ENCODE measurements around the gene ST6GALNAC3.
A peak's percentile ranks its signal among the peaks of the same experiment; 100 is the strongest.
"Not testable (repeated sequence)": the region's sequence is repeated elsewhere in the genome, so short reads cannot be mapped to it uniquely, and the experiment has no call there.

Gene ST6GALNAC3

DNA sequence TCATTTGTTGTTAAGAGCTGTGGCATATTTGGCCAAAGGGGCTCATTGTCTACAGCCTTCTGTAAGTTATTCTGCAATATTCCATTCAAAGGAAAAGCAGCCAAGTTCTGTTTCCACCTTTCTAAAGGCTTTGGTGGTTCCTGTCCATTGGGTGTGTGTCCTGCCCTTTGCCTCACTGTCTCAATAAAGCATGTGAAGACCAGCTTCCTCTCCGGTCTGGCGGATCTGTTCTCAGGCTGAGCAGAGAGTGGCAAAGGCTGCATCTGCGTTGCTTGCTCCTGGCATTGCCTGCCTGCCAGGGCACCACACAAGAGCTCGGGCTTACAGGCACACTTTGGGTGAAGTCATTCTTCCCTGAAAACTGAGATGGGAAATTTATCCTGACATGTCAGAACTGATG lies 34.9 kb downstream of the ST6GALNAC3 start:
- DNase-seq = no peak

DNA sequence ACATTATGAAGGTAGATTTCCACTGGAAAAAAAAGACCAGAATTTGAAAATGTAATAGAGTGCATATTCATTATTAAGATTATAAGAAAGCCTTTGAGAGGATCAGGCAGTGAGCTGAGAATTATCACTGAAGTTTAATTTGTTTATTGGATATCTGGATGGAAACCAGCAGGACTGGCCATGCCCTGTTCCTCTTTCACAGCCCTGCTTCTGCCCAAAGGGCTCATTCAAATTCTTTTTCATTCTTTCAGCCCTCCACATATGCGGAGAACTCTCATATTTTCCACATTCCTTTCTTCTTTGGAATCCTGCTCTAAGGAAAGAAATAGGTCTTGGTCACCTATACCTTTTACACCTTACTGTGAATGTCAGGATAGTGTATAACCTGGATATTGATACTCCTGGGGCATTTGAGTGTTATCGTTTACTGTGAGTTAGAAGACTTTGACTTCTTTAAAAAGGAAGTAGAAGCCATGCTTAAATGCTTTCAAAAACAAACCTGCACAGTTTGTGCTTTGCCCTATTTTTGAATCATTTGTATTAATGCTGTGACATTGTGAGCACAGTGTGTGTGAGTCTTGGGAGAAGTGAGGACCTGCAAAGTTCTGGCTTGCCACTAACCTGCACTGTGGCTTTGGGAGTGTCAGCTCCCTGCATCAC lies 35.5 kb downstream of the ST6GALNAC3 start:
- no peak for DNase-seq

DNA sequence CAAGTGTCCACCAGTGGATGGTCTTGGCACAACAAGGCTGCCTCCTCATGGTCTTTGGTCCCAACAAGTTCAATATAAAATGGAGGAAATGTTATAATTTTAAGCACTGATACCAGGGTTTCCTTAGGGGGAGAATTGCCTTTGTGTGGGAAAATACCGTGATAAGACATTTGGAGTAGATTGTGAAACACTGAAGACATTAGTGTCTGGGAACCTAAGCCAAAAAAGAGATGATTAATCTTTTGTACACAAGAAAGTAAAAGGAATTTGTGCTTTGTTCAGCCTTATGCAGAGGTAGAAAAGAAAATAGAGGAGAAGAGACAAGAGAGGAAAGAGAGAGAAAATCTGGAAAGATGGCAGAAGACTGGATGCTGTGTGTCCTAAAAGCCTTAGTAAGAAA lies 36.1 kb downstream of the ST6GALNAC3 start:
- DNase-seq = no peak

DNA sequence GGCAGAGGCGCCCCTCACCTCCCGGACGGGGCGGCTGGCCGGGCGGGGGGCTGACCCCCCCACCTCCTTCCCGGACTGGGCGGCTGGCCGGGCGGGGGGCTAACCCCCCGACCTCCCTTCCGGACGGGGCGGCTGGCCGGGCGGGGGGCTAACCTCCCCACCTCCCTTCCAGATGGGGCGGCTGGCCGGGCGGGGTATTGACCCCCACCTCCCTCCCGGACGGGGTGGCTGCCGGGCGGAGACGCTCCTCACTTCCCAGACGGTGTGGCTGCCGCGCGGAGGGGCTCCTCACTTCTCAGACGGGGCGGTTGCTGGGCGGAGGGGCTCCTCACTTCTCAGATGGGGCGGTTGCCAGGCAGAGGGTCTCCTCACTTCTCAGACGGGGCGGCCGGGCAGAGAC lies 37.8 kb downstream of the ST6GALNAC3 start:
- not testable (repeated sequence) for DNase-seq

DNA sequence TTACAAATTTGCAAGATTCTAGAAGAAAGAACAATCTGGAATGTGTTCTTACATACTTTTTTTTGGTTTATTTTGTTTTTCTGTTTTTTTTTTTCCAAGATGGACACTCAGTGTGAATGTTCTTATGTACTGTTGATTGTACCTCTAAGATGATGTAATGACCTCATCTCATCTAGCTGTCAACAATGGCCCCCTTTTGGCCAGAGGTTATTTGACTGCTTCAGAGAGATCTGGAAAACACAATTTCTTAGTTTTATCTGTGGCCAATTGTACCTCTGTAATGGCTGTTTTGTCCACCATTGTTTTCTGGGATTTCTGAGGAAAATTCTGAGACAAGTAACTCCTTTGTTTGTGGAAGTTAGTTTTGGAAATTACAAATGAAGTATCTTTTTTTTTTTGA lies 38.9 kb downstream of the ST6GALNAC3 start:
- no peak for DNase-seq

DNA sequence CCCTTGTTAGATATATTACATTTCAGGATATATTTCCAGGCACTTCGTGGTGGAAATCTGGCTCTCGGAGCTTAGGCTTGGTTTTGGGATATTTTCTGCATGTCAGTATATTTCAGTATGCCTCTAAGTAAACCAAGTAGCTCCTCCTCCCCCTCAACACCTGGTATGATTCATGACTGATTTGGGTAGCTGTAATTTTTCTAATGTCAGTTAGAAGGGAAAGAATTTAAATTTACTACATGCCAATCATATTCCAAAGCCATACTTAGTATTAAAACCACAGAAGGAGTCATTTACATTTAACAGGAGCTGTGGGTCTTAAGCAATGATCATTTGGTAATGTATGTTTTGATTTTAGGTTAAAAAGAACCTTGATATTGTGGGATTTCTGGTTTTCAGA lies 40.6 kb downstream of the ST6GALNAC3 start:
- DNase-seq = no peak

DNA sequence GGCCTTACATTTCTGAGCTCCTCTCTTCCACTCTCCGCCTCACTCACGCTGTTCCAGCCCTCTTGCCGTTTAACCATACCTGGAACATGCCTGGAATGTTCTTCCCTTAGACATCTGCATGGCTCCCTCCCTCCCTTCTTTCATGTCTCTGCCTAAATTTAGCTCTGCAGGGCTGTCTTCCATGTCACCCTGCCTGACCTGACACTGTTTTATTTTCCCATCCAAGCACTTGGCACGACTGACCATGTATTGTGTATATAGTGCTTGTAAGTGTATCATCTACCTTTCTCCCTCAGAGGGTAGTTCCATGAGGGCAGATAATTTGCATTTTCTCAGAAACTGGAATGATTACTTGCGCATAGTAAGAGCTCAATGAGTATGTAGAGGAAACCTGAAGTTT lies 47.3 kb downstream of the ST6GALNAC3 start:
- DNase-seq = no peak

DNA sequence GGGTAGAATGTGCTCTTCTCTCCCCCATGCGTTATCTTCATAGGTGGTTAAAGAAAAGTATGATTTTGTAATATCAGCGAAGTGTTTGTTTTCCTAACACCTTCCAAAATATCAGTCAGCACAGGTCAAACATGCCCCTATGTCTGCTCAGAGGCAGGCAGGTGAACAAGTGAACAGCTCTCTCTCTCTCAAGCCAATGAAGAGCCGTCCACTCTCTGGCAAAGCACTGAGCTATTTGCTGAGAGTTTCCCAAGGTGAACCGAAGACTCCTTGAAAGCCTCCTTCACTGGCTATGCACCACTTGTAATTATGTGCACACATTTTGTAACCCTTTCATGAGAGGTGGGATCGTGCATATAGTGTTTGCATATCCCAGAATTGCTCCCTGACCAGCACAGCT lies 47.7 kb downstream of the ST6GALNAC3 start:
- DNase-seq = no peak

DNA sequence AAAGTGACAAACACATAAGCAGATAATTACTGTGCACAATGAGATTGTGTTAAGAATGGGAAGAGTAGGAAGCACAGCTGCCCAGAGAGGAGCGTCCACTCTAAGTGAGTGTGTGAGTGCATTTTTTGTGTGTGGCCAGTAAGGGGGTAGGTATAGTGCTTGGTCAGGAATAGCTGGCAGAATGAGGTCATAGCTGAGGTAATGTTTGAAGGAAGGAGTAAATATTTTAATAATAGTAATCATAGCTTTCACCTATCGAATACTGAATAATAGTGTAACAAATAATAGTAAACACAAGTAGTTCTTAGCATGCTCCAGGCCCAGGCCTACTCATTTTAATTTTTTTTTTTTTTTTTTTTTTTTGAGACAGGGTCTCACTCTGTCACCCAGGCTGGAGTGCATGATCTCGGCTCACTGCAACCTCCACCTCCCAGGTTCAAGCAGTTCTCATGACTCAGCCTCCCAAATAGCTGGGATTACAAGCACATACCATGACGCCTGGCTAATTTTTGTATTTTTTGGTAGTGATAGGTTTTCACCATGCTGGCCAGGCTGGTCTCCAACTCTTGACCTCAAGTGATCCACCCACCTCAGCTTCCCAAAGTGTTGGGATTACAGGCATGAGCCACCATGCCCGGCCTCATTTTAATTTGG lies 49.0 kb downstream of the ST6GALNAC3 start:
- DNase-seq = not testable (repeated sequence)

DNA sequence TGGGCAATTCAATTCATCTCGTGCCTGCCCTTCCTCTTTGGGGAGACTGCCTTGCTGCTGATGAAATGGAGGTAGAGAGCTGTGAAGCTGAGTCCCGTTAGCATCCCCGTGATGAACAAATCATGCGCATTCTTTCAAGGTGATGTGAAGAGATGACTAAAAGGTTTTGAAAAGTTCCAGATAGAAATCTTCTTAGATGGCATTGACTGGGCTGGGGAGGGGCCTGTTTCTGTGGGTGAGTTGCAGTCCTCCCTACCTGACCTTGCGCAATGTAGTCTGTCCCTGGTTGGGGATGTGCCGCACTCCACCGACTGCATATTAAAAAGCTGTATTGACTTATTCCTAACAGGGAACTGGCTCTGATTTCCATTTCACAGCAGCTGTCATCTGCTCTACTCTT lies 49.6 kb downstream of the ST6GALNAC3 start:
- no peak for DNase-seq

DNA sequence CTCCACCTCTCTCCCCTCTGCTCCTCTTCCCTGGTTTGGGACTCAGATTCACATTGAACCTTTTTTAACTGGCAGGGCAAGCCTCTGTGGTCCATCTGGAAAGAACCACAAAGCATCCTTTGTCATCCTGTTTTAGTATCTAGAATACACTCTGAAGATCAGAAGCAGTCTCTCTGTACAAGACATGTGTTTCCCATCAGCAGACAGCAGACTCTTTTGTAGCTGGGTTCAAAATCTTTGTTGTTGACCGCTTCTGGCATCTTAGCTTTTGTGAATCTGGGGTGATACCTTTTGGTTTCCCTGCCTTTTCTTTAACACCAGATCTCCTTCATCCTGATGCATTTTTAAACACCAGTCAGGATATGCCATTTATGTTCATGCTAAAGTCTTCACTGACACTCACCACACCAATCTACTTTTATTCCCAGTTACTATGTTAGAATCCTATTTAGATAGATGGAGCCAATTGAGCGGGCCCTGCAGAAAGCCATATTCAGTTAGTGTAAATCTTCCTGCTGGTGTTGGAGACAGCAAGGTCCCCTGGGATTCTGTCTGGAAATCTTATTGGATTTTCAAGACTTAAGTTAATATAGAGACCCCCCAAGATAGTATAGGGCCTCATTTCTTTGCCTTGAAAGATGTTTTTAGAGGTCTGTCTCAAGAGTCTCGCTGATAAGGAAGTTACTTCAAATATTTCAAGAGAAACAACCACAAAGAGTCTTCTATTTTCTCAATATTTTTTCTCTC lies 51.1 kb downstream of the ST6GALNAC3 start:
- no peak for DNase-seq

DNA sequence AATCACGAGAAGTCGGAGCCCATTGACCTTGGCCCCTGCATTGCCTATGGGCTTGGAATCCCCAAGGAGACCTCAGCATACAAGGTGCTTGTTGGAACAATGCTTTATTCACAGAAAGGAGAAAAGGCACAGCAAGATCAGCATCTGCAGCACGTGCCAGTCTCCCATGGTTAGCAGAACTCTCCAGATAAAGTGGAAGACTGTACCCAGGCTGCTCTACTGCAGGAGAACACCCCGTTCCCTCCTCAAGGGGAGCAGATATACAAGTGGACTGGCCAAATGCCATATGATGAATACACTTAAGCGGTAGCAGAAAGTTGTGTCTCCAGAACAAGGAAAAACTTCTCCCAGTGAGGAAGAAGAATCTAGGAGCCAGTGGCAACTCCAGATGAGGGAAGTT lies 53.5 kb downstream of the ST6GALNAC3 start:
- no peak for DNase-seq

DNA sequence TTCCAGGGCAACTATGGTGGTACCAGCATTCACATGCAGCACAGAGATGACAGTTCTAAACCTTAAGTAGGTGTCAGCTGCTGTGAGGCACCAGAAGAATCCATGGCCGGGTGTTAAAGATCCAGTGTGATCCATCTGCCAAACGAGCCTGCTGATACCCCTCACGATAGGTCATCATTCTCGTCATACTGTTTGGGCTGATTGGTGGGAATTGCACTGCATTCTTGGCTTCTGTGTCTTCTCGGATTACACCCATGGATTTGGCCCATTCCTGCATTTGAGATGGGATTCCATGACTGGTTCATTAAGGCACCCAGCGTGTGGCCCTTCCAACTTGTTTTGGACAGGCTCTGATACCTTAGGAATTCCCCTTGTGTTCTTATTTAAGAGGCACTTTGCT lies 55.2 kb downstream of the ST6GALNAC3 start:
- DNase-seq = no peak

DNA sequence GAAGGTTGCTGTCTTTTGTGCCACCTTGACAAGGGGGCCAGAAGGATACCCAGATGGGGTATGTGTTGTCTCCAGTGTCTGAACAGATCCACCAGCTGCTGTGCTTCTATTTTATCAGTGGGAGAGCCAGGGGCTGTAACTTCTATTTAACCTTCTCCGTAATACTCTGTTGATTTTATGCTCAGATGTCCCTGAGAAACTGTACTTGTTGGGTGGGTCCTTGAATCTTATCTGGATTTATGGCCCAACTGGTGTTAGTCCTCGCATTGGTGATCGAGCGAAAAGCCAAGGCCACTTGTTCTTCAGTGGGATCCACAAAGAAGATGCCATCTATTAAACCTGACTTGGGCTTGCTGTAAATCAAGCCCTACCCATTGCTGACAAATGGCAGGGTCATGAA lies 56.4 kb downstream of the ST6GALNAC3 start:
- DNase-seq = no peak

DNA sequence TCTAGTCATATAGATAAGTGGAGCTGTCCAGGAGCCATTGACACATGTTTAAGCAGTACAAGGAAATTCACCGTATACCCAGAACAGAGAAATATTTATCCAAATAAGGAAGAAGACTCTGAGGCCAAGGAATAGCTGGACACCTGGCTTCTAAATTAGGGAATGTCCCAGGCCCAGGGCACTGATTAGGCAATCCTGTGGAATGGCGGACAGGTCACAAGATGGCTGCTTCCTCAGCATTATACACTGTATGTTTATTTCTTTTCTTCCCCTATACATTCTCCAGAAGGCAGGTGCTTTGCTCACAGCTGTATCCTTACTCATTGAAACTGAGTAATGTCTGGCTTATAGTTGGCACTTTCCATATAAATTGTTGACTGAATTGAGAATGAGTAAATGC lies 59.4 kb downstream of the ST6GALNAC3 start:
- DNase-seq = no peak

DNA sequence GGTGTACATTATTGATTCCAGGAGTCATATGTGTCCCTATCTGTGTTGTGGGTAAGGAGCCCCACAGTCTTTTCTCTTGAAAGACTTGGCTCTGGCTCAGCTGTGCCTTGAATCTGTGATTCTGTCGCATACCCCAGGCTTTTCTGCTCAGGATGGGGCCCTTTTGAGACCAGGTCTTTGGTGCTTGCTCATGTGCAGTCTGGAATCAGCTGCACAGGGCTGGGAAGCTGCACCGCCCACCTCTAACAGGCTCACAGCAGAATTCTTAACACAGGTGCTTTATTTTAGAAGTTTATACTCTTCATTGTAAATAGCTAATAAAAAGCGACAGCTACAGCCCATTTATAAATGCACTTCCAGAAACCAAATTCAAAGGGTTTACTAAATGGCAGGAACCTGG lies 61.3 kb downstream of the ST6GALNAC3 start:
- no peak for DNase-seq

DNA sequence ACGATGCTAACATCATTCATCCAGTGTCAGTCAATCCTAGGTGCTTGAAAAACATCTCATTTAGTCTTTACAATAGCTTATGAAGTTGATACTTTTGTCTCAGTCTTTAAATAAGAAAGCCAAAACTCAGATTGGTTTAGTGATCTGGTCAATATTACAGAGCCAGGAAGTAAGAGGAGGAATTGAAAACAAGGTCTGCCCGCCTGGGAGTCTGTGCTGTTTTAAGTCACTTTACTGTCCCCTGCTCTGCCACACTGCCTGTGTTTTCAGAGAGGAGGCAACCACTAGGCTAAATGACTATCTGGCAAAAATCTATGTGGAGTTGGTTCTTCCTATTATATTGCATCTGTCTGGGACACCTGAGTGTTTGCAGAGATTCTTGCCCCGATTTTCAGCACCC lies 62.3 kb downstream of the ST6GALNAC3 start:
- no peak for DNase-seq

DNA sequence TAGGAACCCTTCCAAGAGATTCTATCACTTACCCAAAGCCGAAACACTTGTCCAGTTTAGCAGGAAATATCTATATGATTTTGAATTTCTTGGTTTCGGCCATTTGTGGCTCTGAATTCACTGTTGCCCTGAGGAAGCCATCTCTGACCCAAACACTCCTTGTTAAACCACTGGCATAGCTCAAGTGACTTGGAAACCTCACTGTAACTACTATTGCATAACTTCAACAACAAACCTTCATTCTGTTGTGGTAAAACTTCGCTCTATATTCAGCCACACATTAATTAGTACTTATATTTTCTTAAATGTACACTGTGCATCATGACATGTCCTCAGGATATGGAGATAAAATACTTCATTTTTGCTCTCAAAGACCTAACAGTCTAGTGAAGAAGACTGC lies 63.2 kb downstream of the ST6GALNAC3 start:
- DNase-seq = no peak

DNA sequence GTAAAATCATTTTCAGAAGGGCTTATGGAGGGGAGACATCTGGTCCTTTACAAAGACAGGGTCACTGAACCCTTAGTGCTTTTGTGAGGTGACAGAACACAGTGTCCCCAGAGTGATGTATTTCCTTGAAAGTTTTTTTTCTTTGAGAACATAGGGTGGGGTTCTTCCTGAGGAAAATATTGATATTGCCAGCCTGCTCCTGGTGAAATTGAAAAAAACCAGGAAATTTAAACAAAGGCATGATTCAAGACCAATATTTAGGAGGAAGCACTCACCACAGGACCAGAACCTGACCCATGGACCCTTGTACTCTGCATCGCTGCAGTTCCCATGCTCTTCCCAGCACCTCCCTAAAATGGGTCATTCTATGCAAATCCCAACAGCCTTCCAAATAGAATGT lies 63.7 kb downstream of the ST6GALNAC3 start:
- no peak for DNase-seq

DNA sequence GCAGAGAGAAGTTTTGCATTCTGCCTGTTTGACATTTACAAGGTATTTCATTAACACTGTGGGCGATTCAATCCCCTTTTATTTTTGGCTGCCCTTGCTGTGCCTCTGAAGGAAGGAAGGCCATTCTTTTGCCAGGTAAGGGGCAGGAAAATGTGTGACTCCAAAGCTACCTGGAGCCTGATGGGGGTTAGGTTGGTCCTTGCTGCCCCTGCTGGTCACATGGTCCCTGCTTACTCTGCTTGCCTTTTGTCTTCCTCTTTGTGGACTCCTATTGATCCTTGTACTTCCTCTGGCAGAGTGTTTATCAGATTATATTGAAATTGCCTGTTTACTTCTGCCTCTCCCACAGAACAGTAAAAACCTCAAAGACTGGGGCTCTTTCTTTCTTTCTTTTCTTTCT lies 65.7 kb downstream of the ST6GALNAC3 start:
- peak; percentile 1 for DNase-seq

DNA sequence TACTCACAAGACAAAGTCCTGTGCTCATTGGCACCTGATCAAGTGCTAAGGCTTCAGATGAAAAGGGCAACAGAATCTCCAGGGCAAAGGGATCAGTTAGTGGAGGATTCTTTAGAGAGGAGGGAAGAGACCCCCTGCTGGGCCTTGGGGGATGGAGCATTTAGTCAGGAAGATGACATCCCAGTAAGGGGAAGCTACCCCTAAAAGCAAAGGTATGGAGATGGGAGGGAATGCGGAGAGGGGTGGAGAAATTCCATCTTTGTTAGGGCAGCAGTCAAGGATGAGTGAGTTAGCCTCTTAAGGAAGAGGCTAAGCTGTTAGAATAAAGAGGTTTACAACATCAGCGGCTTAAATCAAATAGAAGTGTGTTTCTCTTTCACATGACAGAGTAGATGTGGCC lies 67.4 kb downstream of the ST6GALNAC3 start:
- DNase-seq = no peak

DNA sequence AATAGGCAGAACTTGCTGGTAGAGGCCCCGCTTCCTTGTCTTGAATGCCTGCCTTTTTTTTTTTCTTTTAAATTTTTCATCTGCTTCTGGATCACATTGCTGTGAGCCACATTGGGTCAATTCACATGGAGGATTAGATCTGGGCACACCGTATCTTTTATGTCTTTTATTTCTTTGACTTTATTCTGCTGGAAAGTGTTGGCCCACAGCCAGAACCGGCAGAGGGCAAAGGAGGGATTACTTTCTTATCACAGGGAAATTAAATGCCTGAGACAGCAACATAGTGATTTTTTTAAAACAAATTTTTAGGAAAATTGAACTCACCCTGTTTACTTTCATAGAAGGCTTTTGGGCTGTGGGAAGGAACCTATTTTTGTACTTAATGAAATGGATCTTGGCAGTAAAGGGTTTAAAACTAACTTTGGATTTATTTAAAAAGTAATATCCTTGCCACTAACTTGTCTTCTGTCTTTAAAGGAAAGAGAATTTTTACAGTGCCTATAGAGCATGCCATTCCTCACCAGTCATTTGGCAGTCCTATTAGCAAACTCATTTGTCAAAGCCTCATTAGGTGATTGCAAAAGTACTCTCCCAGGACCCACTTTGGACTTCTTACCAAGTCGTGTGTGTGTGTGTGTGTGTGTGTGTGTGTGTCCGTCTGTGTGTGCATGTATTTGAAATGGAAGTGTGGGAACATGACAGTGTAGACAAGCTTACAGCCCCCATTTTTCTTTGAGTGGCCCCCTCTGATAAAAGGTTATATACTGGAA lies 68.4 kb downstream of the ST6GALNAC3 start:
- DNase-seq = no peak

DNA sequence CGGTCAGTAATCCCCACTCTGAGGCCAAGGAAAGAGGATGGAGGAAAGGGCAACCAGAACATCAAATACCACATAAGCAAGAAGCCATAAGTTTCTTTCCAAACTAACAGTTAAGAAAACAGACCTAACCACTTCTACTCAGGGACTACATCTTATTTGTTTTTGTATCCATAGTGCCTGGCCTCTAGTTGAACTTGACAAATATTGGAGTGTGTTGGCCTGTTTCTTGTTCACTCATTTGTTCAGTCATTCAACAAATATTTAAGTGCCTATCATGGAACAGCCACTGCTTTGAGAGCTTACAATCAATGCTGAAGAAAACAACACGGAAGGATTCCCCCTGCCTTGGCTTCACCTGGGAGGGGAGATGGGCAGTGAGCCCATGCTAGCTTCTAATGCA lies 69.7 kb downstream of the ST6GALNAC3 start:
- DNase-seq = no peak

DNA sequence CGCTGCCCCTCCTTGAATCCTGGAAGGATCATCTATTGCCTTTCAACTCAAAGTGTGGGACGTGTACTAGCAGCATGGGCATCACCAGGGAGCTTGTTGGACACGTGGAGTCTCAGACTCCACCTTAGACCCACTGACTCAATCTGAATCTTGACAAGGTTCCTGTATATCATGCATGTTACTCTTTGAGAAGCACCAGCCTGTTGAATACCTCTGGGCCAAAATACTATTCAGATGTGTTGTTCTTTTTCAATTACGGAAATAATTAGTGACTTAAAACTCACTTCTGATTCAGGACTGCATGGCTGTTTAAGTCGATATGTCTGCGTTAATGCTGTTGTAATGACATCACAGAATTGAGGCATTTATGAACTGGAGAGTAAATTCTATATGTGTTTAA lies 70.8 kb downstream of the ST6GALNAC3 start:
- DNase-seq = no peak
